Stimulated activated naive CD8-positive, alpha-beta T cell treated with anti-CD3 and anti-CD28 coated beads, Interleukin-15, amount 100 ng/mL, for 72 hours (primary cell): ENCODE data around the gene SIGLEC7.

Experiments
- ATAC-seq: fragments of 150-1000 bp; cut with Tn5 transposase; 2 replicates; pipeline ENCODE4 v1.10.0; 2021; ENCODE audit warnings: mild to moderate bottlenecking, moderate library complexity
- DNase-seq, 2 donors: peaks; one replicate each; pipeline ENCODE4 v3.0.0; 2021 to 2022
- H3K27ac Mint-ChIP-seq, 2 donors: one replicate each; pipeline ENCODE4 v1.8.0; 2022; ENCODE audit warnings: mild to moderate bottlenecking in 2 of 2, mixed read lengths in 2 of 2, moderate library complexity in 2 of 2
- H3K27me3 Mint-ChIP-seq: one replicate; pipeline ENCODE4 v1.8.0; 2022; ENCODE audit warnings: mixed read lengths
- H3K4me1 Mint-ChIP-seq: one replicate; pipeline ENCODE4 v1.8.0; 2022; ENCODE audit warnings: mild to moderate bottlenecking, mixed read lengths
- H3K4me3 Mint-ChIP-seq, 2 donors: one replicate each; pipeline ENCODE4 v1.8.0; 2022; ENCODE audit warnings: mild to moderate bottlenecking in 2 of 2, mixed read lengths in 2 of 2, moderate library complexity in 1 of 2
- H3K9me3 Mint-ChIP-seq, 2 donors: one replicate each; pipeline ENCODE4 v1.8.0; 2022; ENCODE audit warnings: mixed read lengths in 2 of 2

SIGLEC7 gene

GRCh38 chr19:51125421-51126075 is 16.6 kb upstream of the SIGLEC7 start:
- Mint-ChIP-seq H3K9me3 (no peaks in the 10 kb centered on the region), H3K4me1 (peaks cover 88% of the 10 kb centered on the region), H3K27me3 (no peaks in the 10 kb centered on the region), H3K27ac (peak overlapping the region; percentile 83 to 96), H3K4me3 (peak overlapping the region in 1 of 2 donors; percentile 74)
- DNase-seq (no peak), ATAC-seq (no peak)

GRCh38 chr19:51127032-51127431 is 15.1 kb upstream of the SIGLEC7 start:
- Mint-ChIP-seq H3K27ac (no peak overlapping the region), H3K9me3 (no peaks in the 10 kb centered on the region), H3K4me1 (peaks cover 96% of the 10 kb centered on the region), H3K4me3 (peak overlapping the region in 1 of 2 donors; percentile 42), H3K27me3 (no peaks in the 10 kb centered on the region)
- ATAC-seq (no peak), DNase-seq (no peak)

- ATAC-seq (peak; percentile 39), DNase-seq (peak in 1 of 2 donors; percentile 40)
Observed at GRCh38 chr19:51127755-51128154, 14.3 kb upstream of the SIGLEC7 start.

GRCh38 chr19:51128227-51128626 is 13.9 kb upstream of the SIGLEC7 start:
- ATAC-seq: no peak
- Mint-ChIP-seq H3K4me1 (peaks cover 91% of the 10 kb centered on the region), H3K27ac (peak overlapping the region in 1 of 2 donors; percentile 51), H3K9me3 (no peaks in the 10 kb centered on the region), H3K27me3 (no peaks in the 10 kb centered on the region), H3K4me3 (peak overlapping the region; percentile 14 to 38)
- no peak for DNase-seq

More at GRCh38 chr19:51127755-51128154, 14.3 kb upstream of the SIGLEC7 start:
- Mint-ChIP-seq H3K27me3 (no peaks in the 10 kb centered on the region), H3K4me3 (peak overlapping the region; percentile 6 to 59), H3K9me3 (no peaks in the 10 kb centered on the region), H3K27ac (peak overlapping the region; percentile 7 to 51), H3K4me1 (peaks cover 96% of the 10 kb centered on the region)

GRCh38 chr19:51129716-51130115 is 12.4 kb upstream of the SIGLEC7 start:
- ATAC-seq (no peak), DNase-seq (no peak)
- H3K27ac Mint-ChIP-seq: peak overlapping the region in 1 of 2 donors; percentile 94
- H3K9me3 Mint-ChIP-seq: peaks cover 3 to 4% of the 10 kb centered on the region in 2 donors
- no peaks in the 10 kb centered on the region for H3K27me3 Mint-ChIP-seq
- H3K4me3 Mint-ChIP-seq: peak overlapping the region in 1 of 2 donors; percentile 50
- peaks cover 76% of the 10 kb centered on the region for H3K4me1 Mint-ChIP-seq

- Mint-ChIP-seq H3K9me3 (peaks cover 9 to 10% of the 10 kb centered on the region in 2 donors), H3K27ac (peak overlapping the region in 1 of 2 donors; percentile 85), H3K4me1 (peaks cover 69% of the 10 kb centered on the region), H3K27me3 (no peaks in the 10 kb centered on the region), H3K4me3 (peak overlapping the region; percentile 60 to 61)
- peak; percentile 46 for ATAC-seq
- DNase-seq: no peak
Observed at GRCh38 chr19:51131780-51132680, 10.1 kb upstream of the SIGLEC7 start.

- no peak for DNase-seq
- Mint-ChIP-seq H3K9me3 (peaks cover 9 to 10% of the 10 kb centered on the region in 2 donors), H3K27ac (no peak overlapping the region), H3K4me1 (peaks cover 53% of the 10 kb centered on the region), H3K27me3 (no peaks in the 10 kb centered on the region), H3K4me3 (no peak overlapping the region)
- no peak for ATAC-seq
Observed at GRCh38 chr19:51135004-51135403, 7.1 kb upstream of the SIGLEC7 start.

- H3K27ac Mint-ChIP-seq: peak overlapping the region in 1 of 2 donors; percentile 35
- DNase-seq: no peak
- peaks cover 9 to 10% of the 10 kb centered on the region in 2 donors for H3K9me3 Mint-ChIP-seq
- peaks cover 41% of the 10 kb centered on the region for H3K4me1 Mint-ChIP-seq
- H3K4me3 Mint-ChIP-seq: no peak overlapping the region
- no peaks in the 10 kb centered on the region for H3K27me3 Mint-ChIP-seq
- no peak for ATAC-seq
Observed at GRCh38 chr19:51135986-51136762, 5.9 kb upstream of the SIGLEC7 start.

GRCh38 chr19:51136851-51137551 is 5.1 kb upstream of the SIGLEC7 start:
- ATAC-seq: peak; percentile 13
- Mint-ChIP-seq H3K4me1 (peaks cover 36% of the 10 kb centered on the region), H3K9me3 (peaks cover 9 to 10% of the 10 kb centered on the region in 2 donors), H3K4me3 (peak overlapping the region; percentile 51 to 63), H3K27ac (peak overlapping the region in 1 of 2 donors; percentile 90), H3K27me3 (no peaks in the 10 kb centered on the region)
- DNase-seq: no peak

- no peak for DNase-seq
- no peak for ATAC-seq
- Mint-ChIP-seq H3K27ac (peak overlapping the region; percentile 30 to 68), H3K27me3 (no peaks in the 10 kb centered on the region), H3K4me1 (peaks cover 28% of the 10 kb centered on the region), H3K4me3 (peak overlapping the region; percentile 51 to 63), H3K9me3 (peaks cover 9 to 10% of the 10 kb centered on the region in 2 donors)
Observed at GRCh38 chr19:51137792-51138425, 4.2 kb upstream of the SIGLEC7 start.

- Mint-ChIP-seq H3K27ac (peak overlapping the region; percentile 36 to 52), H3K27me3 (no peaks in the 10 kb centered on the region), H3K4me3 (no peak overlapping the region), H3K4me1 (peaks cover 28% of the 10 kb centered on the region), H3K9me3 (peaks cover 9 to 10% of the 10 kb centered on the region in 2 donors)
- DNase-seq (no peak), ATAC-seq (no peak)
Observed at GRCh38 chr19:51138549-51138979, 3.5 kb upstream of the SIGLEC7 start.

- Mint-ChIP-seq H3K27me3 (no peaks in the 10 kb centered on the region), H3K4me3 (no peak overlapping the region), H3K4me1 (peaks cover 28% of the 10 kb centered on the region), H3K9me3 (peaks cover 8 to 9% of the 10 kb centered on the region in 2 donors), H3K27ac (no peak overlapping the region)
- ATAC-seq: no peak
- DNase-seq: no peak
Observed at GRCh38 chr19:51139299-51140014, 2.6 kb upstream of the SIGLEC7 start.

GRCh38 chr19:51140441-51140840 is 1.7 kb upstream of the SIGLEC7 start:
- H3K9me3 Mint-ChIP-seq: peaks cover 0 to 4% of the 10 kb centered on the region in 2 donors
- no peaks in the 10 kb centered on the region for H3K27me3 Mint-ChIP-seq
- ATAC-seq: no peak
- H3K4me3 Mint-ChIP-seq: no peak overlapping the region
- H3K4me1 Mint-ChIP-seq: peaks cover 28% of the 10 kb centered on the region
- DNase-seq: no peak
- no peak overlapping the region for H3K27ac Mint-ChIP-seq

- Mint-ChIP-seq H3K9me3 (no peaks in the 10 kb centered on the region), H3K4me1 (peaks cover 21% of the 10 kb centered on the region), H3K27me3 (no peaks in the 10 kb centered on the region), H3K4me3 (no peak overlapping the region), H3K27ac (no peak overlapping the region)
- ATAC-seq (no peak), DNase-seq (no peak)
Observed at GRCh38 chr19:51141181-51141580, 920 bp upstream of the SIGLEC7 start.
